H9 (cell line): ENCODE results near the gene CHMP6. TPM values are rescaled to one million over a fixed set of nuclear protein-coding genes. Genes with fewer than 3 reads are reported as not detected.

Experiments
- DNase-seq: peaks from one replicate; pipeline ENCODE4 v3.0.0-alpha.2; 2017
- H2AFZ ChIP-seq: one replicate; pipeline ENCODE4 v1.6.1; 2013; ENCODE audit warnings: mild to moderate bottlenecking, low read length, control low read depth, moderate library complexity
- H2AK5ac ChIP-seq: 2 replicates; pipeline ENCODE4 v1.6.1; 2013; ENCODE audit warnings: low read length, control low read depth, mixed read lengths; ENCODE audit not compliant: insufficient read length
- H2BK120ac ChIP-seq: one replicate; pipeline ENCODE4 v1.6.1; 2013; ENCODE audit warnings: low read depth, mild to moderate bottlenecking, low read length, control low read depth, inconsistent platforms; ENCODE audit not compliant: poor library complexity, severe bottlenecking
- H2BK12ac ChIP-seq: 2 replicates; pipeline ENCODE4 v1.6.1; 2013; ENCODE audit warnings: low read length, control low read depth, mixed read lengths, low read depth; ENCODE audit not compliant: insufficient read length
- H2BK15ac ChIP-seq: 2 replicates; pipeline ENCODE4 v1.6.1; 2013; ENCODE audit warnings: low read depth, low read length, control low read depth
- H2BK20ac ChIP-seq: one replicate; pipeline ENCODE4 v1.6.1; 2013; ENCODE audit warnings: low read depth, mild to moderate bottlenecking, low read length, control low read depth, inconsistent platforms; ENCODE audit not compliant: poor library complexity, severe bottlenecking
- H2BK5ac ChIP-seq: 2 replicates; pipeline ENCODE4 v1.6.1; 2013; ENCODE audit warnings: low read length, control low read depth, mixed read lengths; ENCODE audit not compliant: insufficient read length
- H3K14ac ChIP-seq: 2 replicates; pipeline ENCODE4 v1.6.1; 2013; ENCODE audit warnings: low read length, control low read depth; ENCODE audit not compliant: insufficient read depth
- H3K18ac ChIP-seq: 2 replicates; pipeline ENCODE4 v1.6.1; 2013; ENCODE audit warnings: low read depth, mild to moderate bottlenecking, mixed read lengths, low read length, control low read depth; ENCODE audit not compliant: insufficient read length
- H3K23ac ChIP-seq: 2 replicates; pipeline ENCODE4 v1.6.1; 2013; ENCODE audit warnings: low read length, control low read depth, mixed read lengths, low read depth; ENCODE audit not compliant: insufficient read length
- H3K23me2 ChIP-seq: 2 replicates; pipeline ENCODE4 v1.6.1; 2013; ENCODE audit warnings: low read depth, mild to moderate bottlenecking, mixed read lengths, low read length, control low read depth; ENCODE audit not compliant: insufficient read length, poor library complexity, severe bottlenecking
- H3K27ac ChIP-seq: 2 replicates; pipeline ENCODE4 v1.5.1; 2013; ENCODE audit warnings: low read length, control low read depth, mixed read lengths, low read depth; ENCODE audit not compliant: insufficient read length
- H3K27me3 ChIP-seq: 2 replicates; pipeline ENCODE4 v1.6.1; 2013; ENCODE audit warnings: low read length, control low read depth, inconsistent platforms; ENCODE audit not compliant: insufficient read depth
- H3K4ac ChIP-seq: 2 replicates; pipeline ENCODE4 v1.6.1; 2013; ENCODE audit warnings: low read depth, mild to moderate bottlenecking, control low read depth, inconsistent platforms, low read length, moderate library complexity
- H3K4me1 ChIP-seq: 2 replicates; pipeline ENCODE4 v1.6.1; 2013; ENCODE audit warnings: low read length, control low read depth, inconsistent platforms; ENCODE audit not compliant: insufficient read depth
- H3K4me2 ChIP-seq: 2 replicates; pipeline ENCODE4 v1.6.1; 2013; ENCODE audit warnings: low read length, control low read depth, mixed read lengths; ENCODE audit not compliant: insufficient read length, insufficient read depth
- H3K56ac ChIP-seq: 2 replicates; pipeline ENCODE4 v1.6.1; 2013; ENCODE audit warnings: low read depth, mild to moderate bottlenecking, mixed read lengths, low read length, control low read depth; ENCODE audit not compliant: insufficient read length
- H3K79me1 ChIP-seq: 2 replicates; pipeline ENCODE4 v1.6.1; 2013; ENCODE audit warnings: low read depth, mild to moderate bottlenecking, moderate library complexity, low read length, control low read depth, inconsistent platforms; ENCODE audit not compliant: insufficient read depth, poor library complexity, severe bottlenecking
- H3K79me2 ChIP-seq: 2 replicates; pipeline ENCODE4 v1.6.1; 2013; ENCODE audit warnings: low read length, control low read depth, inconsistent platforms; ENCODE audit not compliant: insufficient read depth
- H3K9ac ChIP-seq: 2 replicates; pipeline ENCODE4 v1.6.1; 2013; ENCODE audit warnings: low read length, control low read depth, mixed read lengths; ENCODE audit not compliant: insufficient read length; ENCODE audit errors: extremely low read depth
- H3K9me3 ChIP-seq: one replicate; pipeline ENCODE4 v1.6.1; 2013; ENCODE audit warnings: low read depth, low read length, inconsistent platforms; ENCODE audit not compliant: control insufficient read depth
- H3T11ph ChIP-seq: one replicate; pipeline ENCODE4 v1.6.1; 2013; ENCODE audit warnings: mild to moderate bottlenecking, low read length, control low read depth, inconsistent platforms
- H4K20me1 ChIP-seq: one replicate; pipeline ENCODE4 v1.6.1; 2013; ENCODE audit not compliant: control insufficient read depth, insufficient read length, insufficient read depth
- H4K5ac ChIP-seq: 2 replicates; pipeline ENCODE4 v1.6.1; 2013; ENCODE audit warnings: low read depth, mild to moderate bottlenecking, mixed read lengths, low read length, control low read depth; ENCODE audit not compliant: insufficient read length
- H4K8ac ChIP-seq: replicated peaks from 2 replicates; pipeline ENCODE4 v1.6.1; 2013; ENCODE audit warnings: low read length, control low read depth, mixed read lengths, low read depth; ENCODE audit not compliant: insufficient read length
- H4K91ac ChIP-seq: 2 replicates; pipeline ENCODE4 v1.6.1; 2013; ENCODE audit warnings: low read depth, mild to moderate bottlenecking, moderate library complexity, mixed read lengths, low read length, control low read depth; ENCODE audit not compliant: insufficient read length
- H3K27ac Mint-ChIP-seq, 3 experiments: 2 replicates in 2 of 3; 3 replicates in 1 of 3; pipeline ENCODE4 v1.8.0; 2020 to 2021; ENCODE audit warnings: mixed read lengths in 3 of 3, mild to moderate bottlenecking in 1 of 3, moderate library complexity in 1 of 3
- H3K27me3 Mint-ChIP-seq: 2 replicates; pipeline ENCODE4 v1.8.0; 2021; ENCODE audit warnings: low read depth, mild to moderate bottlenecking, moderate library complexity, mixed read lengths
- H3K36me3 Mint-ChIP-seq, 3 experiments: 2 replicates in 2 of 3; 3 replicates in 1 of 3; pipeline ENCODE4 v1.8.0; 2020 to 2021; ENCODE audit warnings: low read depth in 3 of 3, mixed read lengths in 3 of 3; ENCODE audit not compliant: insufficient read depth in 1 of 3
- H3K4me1 Mint-ChIP-seq, 2 experiments: 2 replicates each; pipeline ENCODE4 v1.8.0; 2020; ENCODE audit warnings: mixed read lengths in 2 of 2
- H3K4me3 Mint-ChIP-seq, 2 experiments: 2 replicates in 1 of 2; 3 replicates in 1 of 2; pipeline ENCODE4 v1.8.0; 2020 to 2021; ENCODE audit warnings: mild to moderate bottlenecking in 2 of 2, mixed read lengths in 2 of 2, moderate library complexity in 1 of 2
- H3K9me3 Mint-ChIP-seq, 2 experiments: 2 replicates in 1 of 2; 3 replicates in 1 of 2; pipeline ENCODE4 v1.8.0; 2020; ENCODE audit warnings: mild to moderate bottlenecking in 2 of 2, mixed read lengths in 2 of 2, moderate library complexity in 1 of 2
- WGBS: extraction: QIAGEN DNeasy Blood & Tissue Kit; methylation state at CpG from one replicate; pipeline ENCODE4 v1.1.7; 2013; ENCODE audit warnings: missing lambda C conversion rate, low lambda C conversion rate, mixed read lengths; ENCODE audit not compliant: insufficient read length; ENCODE audit errors: extremely low coverage; 5-methylcytosine and 5-hydroxymethylcytosine counted together
- total RNA-seq: library from RNA; stranded (reverse); gene quantifications from 2 replicates; pipeline ENCODE4 v1.2.1, GENCODE V29; 2021
- TF ChIP-seq, protein P1 (sequence below): fragments of 200-600 bp; sonication (generic); conservative IDR thresholded peaks from 3 replicates; pipeline ENCODE4 v1.8.0; 2021; ENCODE audit warnings: antibody characterized with exemption, mild to moderate bottlenecking

The CHMP6 gene
- total RNA-seq, 1 experiment from 2014 or later = 23.4 TPM

DNA sequence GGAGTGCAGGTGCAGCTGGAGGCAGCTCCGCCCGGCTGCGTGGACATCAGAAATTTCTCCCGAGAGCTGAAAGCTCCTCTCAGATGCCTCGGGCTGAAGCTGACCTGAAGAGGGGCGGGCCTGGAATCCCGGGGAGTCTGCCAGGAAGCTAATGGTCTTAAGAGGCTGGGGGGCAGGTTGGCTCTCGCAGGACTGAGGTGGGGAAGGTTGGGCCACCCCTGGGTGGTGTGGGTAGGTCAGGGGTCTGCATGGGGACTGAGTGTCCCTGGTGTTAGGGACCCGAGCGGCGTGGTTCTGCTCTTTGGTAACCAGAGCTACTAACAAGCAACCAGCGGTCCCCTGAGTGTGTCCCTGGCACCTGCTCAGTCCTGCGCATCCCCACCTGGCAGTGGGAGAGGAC is 3.5 kb downstream of the CHMP6 start:
- Mint-ChIP-seq H3K9me3 (no peaks in the 10 kb centered on the region), H3K27ac (no peak overlapping the region), H3K4me3 (no peak overlapping the region), H3K4me1 (peaks cover 7 to 10% of the 10 kb centered on the region in 2 experiments), H3K27me3 (peaks cover 17% of the 10 kb centered on the region), H3K36me3 (peaks cover 5 to 25% (median 20%) of the 10 kb centered on the region in 3 experiments; a peak in 6 of 7 replicates)
- Histone ChIP-seq H3K14ac (no peak overlapping the region), H4K91ac (no peak overlapping the region), H4K8ac (no peak overlapping the region), H3K4ac (no peak overlapping the region), H3K27ac (no peak overlapping the region), H2AK5ac (no peak overlapping the region), H3K23me2 (peaks cover 10% of the 10 kb centered on the region), H2BK20ac (no peak overlapping the region), H2BK5ac (no peak overlapping the region), H3K23ac (no peak overlapping the region), H3K18ac (no peak overlapping the region), H2AFZ (no peak overlapping the region), H3K27me3 (no peaks in the 10 kb centered on the region), H4K20me1 (no peaks in the 10 kb centered on the region), H2BK15ac (no peak overlapping the region), H4K5ac (no peak overlapping the region), H3T11ph (no peak overlapping the region), H3K79me2 (no peaks in the 10 kb centered on the region), H3K4me2 (no peak overlapping the region), H3K79me1 (no peaks in the 10 kb centered on the region), H3K56ac (no peak overlapping the region), H2BK12ac (no peak overlapping the region), H3K9ac (no peak overlapping the region), H3K4me1 (no peaks in the 10 kb centered on the region), H2BK120ac (no peak overlapping the region), H3K9me3 (no peaks in the 10 kb centered on the region)
- no peak for DNase-seq
- no CpG with 5 or more reads among the region's 13 CpGs for WGBS
- TF ChIP-seq, protein P1, sequence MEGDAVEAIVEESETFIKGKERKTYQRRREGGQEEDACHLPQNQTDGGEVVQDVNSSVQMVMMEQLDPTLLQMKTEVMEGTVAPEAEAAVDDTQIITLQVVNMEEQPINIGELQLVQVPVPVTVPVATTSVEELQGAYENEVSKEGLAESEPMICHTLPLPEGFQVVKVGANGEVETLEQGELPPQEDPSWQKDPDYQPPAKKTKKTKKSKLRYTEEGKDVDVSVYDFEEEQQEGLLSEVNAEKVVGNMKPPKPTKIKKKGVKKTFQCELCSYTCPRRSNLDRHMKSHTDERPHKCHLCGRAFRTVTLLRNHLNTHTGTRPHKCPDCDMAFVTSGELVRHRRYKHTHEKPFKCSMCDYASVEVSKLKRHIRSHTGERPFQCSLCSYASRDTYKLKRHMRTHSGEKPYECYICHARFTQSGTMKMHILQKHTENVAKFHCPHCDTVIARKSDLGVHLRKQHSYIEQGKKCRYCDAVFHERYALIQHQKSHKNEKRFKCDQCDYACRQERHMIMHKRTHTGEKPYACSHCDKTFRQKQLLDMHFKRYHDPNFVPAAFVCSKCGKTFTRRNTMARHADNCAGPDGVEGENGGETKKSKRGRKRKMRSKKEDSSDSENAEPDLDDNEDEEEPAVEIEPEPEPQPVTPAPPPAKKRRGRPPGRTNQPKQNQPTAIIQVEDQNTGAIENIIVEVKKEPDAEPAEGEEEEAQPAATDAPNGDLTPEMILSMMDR = no peak
